Neural progenitor cell (in vitro differentiated cells): ENCODE data around the gene AFF3. TPM values are rescaled to one million over a fixed set of nuclear protein-coding genes. Genes with fewer than 3 reads are reported as not detected.

Source experiments
- DNase-seq: peaks from one replicate; pipeline ENCODE4 v3.0.0-alpha.2; 2016; ENCODE audit warnings: low spot score
- H2AFZ ChIP-seq: fragments of 200-600 bp; sonication (generic); replicated peaks from 2 replicates; pipeline ENCODE4 v1.6.1; 2016; ENCODE audit warnings: antibody characterized with exemption
- H3F3A ChIP-seq: fragments of 200-600 bp; sonication (generic); 2 replicates; pipeline ENCODE4 v1.6.1; 2016; ENCODE audit warnings: antibody characterized with exemption, low read depth
- H3K27ac ChIP-seq: fragments of 200-600 bp; sonication (generic); 2 replicates; pipeline ENCODE4 v1.5.1; 2016; ENCODE audit warnings: mild to moderate bottlenecking
- H3K27me3 ChIP-seq: fragments of 200-600 bp; sonication (generic); 2 replicates; pipeline ENCODE4 v1.6.1; 2016; ENCODE audit warnings: mild to moderate bottlenecking, moderate library complexity
- H3K36me3 ChIP-seq: fragments of 200-600 bp; sonication (generic); 2 replicates; pipeline ENCODE4 v1.5.1; 2016
- H3K4me1 ChIP-seq: fragments of 200-600 bp; sonication (generic); 2 replicates; pipeline ENCODE4 v1.6.1; 2016; ENCODE audit warnings: mixed run types
- H3K4me2 ChIP-seq: fragments of 200-600 bp; sonication (generic); 2 replicates; pipeline ENCODE4 v1.6.1; 2016
- H3K4me3 ChIP-seq: fragments of 200-600 bp; sonication (generic); 2 replicates; pipeline ENCODE4 v1.5.1; 2016
- H3K79me2 ChIP-seq: fragments of 200-600 bp; sonication (generic); 2 replicates; pipeline ENCODE4 v1.6.1; 2016; ENCODE audit warnings: low read depth
- H3K9ac ChIP-seq: fragments of 200-600 bp; sonication (generic); 2 replicates; pipeline ENCODE4 v1.6.1; 2016
- H3K9me3 ChIP-seq: fragments of 200-600 bp; sonication (generic); 2 replicates; pipeline ENCODE4 v1.5.1; 2016; ENCODE audit warnings: low read depth
- H4K20me1 ChIP-seq: fragments of 200-600 bp; sonication (generic); 2 replicates; pipeline ENCODE4 v1.6.1; 2016; ENCODE audit warnings: low read depth
- H3K27ac Mint-ChIP-seq: 3 replicates; pipeline ENCODE4 v1.8.0; 2021; ENCODE audit warnings: mixed read lengths
- H3K27me3 Mint-ChIP-seq: 2 replicates; pipeline ENCODE4 v1.8.0; 2022; ENCODE audit warnings: low read depth, mild to moderate bottlenecking, inconsistent platforms, moderate library complexity, mixed read lengths; ENCODE audit not compliant: insufficient read depth
- H3K36me3 Mint-ChIP-seq: 3 replicates; pipeline ENCODE4 v1.8.0; 2021; ENCODE audit warnings: mixed read lengths
- H3K4me1 Mint-ChIP-seq: 3 replicates; pipeline ENCODE4 v1.8.0; 2021; ENCODE audit warnings: mixed read lengths
- H3K4me3 Mint-ChIP-seq: 3 replicates; pipeline ENCODE4 v1.8.0; 2021; ENCODE audit warnings: mild to moderate bottlenecking, moderate library complexity, mixed read lengths
- H3K9me3 Mint-ChIP-seq: 3 replicates; pipeline ENCODE4 v1.8.0; 2020; ENCODE audit warnings: mixed read lengths
- CTCF ChIP-seq: fragments of 200-600 bp; sonication (generic); IDR thresholded peaks from 2 replicates; pipeline ENCODE4 v1.5.1; 2017; ENCODE audit warnings: antibody characterized with exemption, mild to moderate bottlenecking
- EZH2 ChIP-seq: fragments of 200-600 bp; sonication (generic); IDR thresholded peaks from 2 replicates; pipeline ENCODE4 v1.6.1; 2017; ENCODE audit warnings: antibody characterized with exemption, mild to moderate bottlenecking, moderate library complexity
- EZH2phosphoT487 ChIP-seq: fragments of 200-600 bp; sonication (generic); IDR thresholded peaks from 2 replicates; pipeline ENCODE4 v1.6.1; 2017; ENCODE audit warnings: antibody characterized with exemption
- total RNA-seq: library from RNA; depleted of rRNA; stranded (reverse); fragments of >200 nt; gene quantifications from 2 replicates; pipeline ENCODE4 v1.2.3, GENCODE V29; 2015; ENCODE audit warnings: low replicate concordance

AFF3 gene
- total RNA-seq, 1 donor from 2014 or later, result 0.26 TPM

- peaks cover 10% of the 10 kb centered on the region for H3K36me3 Mint-ChIP-seq
- Histone ChIP-seq H3K27me3 (no peaks in the 10 kb centered on the region), H2AFZ (no peak overlapping the region), H3K9ac (no peak overlapping the region), H3K4me3 (no peak overlapping the region), H3K9me3 (no peaks in the 10 kb centered on the region), H3K4me2 (no peak overlapping the region), H4K20me1 (no peaks in the 10 kb centered on the region), H3F3A (peaks cover 6% of the 10 kb centered on the region), H3K79me2 (no peaks in the 10 kb centered on the region), H3K27ac (no peak overlapping the region), H3K4me1 (peaks cover 30% of the 10 kb centered on the region), H3K36me3 (no peaks in the 10 kb centered on the region)
- H3K9me3 Mint-ChIP-seq, result peaks cover 2% of the 10 kb centered on the region
- H3K27ac Mint-ChIP-seq, result no peak overlapping the region
- TF ChIP-seq EZH2phosphoT487, result no peak
- TF ChIP-seq EZH2, result no peak
- H3K27me3 Mint-ChIP-seq, result peaks cover 2% of the 10 kb centered on the region
- DNase-seq, result no peak
- peaks cover 36% of the 10 kb centered on the region for H3K4me1 Mint-ChIP-seq
- no peak overlapping the region for H3K4me3 Mint-ChIP-seq
Measured at GRCh38 chr2:99982744-99983143, 159.6 kb downstream of the AFF3 start.

- Histone ChIP-seq H3K27ac (no peak overlapping the region), H2AFZ (no peak overlapping the region), H3F3A (peaks cover 6% of the 10 kb centered on the region), H3K27me3 (no peaks in the 10 kb centered on the region), H3K9me3 (no peaks in the 10 kb centered on the region), H3K36me3 (no peaks in the 10 kb centered on the region), H3K4me2 (no peak overlapping the region), H4K20me1 (no peaks in the 10 kb centered on the region), H3K79me2 (no peaks in the 10 kb centered on the region), H3K4me3 (no peak overlapping the region), H3K9ac (no peak overlapping the region), H3K4me1 (peaks cover 28% of the 10 kb centered on the region)
- H3K9me3 Mint-ChIP-seq, result peaks cover 2% of the 10 kb centered on the region
- H3K4me1 Mint-ChIP-seq, result peaks cover 29% of the 10 kb centered on the region
- H3K27me3 Mint-ChIP-seq, result peaks cover 5% of the 10 kb centered on the region
- peaks cover 11% of the 10 kb centered on the region for H3K36me3 Mint-ChIP-seq
- DNase-seq, result no peak
- H3K27ac Mint-ChIP-seq, result no peak overlapping the region
- TF ChIP-seq EZH2 (no peak), CTCF (no peak), EZH2phosphoT487 (no peak)
- H3K4me3 Mint-ChIP-seq, result no peak overlapping the region
Measured at GRCh38 chr2:99981840-99982239, 160.6 kb downstream of the AFF3 start.

GRCh38 chr2:99980176-99980575 is 162.2 kb downstream of the AFF3 start:
- Mint-ChIP-seq H3K4me1 (peaks cover 19% of the 10 kb centered on the region), H3K9me3 (peaks cover 2% of the 10 kb centered on the region), H3K27ac (no peak overlapping the region), H3K4me3 (no peak overlapping the region), H3K27me3 (peaks cover 8% of the 10 kb centered on the region), H3K36me3 (peaks cover 11% of the 10 kb centered on the region)
- H3F3A ChIP-seq, result peaks cover 6% of the 10 kb centered on the region
- no peaks in the 10 kb centered on the region for H3K27me3 ChIP-seq
- H3K4me3 ChIP-seq, result no peak overlapping the region
- H3K9me3 ChIP-seq, result no peaks in the 10 kb centered on the region
- H3K4me1 ChIP-seq, result peaks cover 19% of the 10 kb centered on the region
- DNase-seq, result no peak
- no peak overlapping the region for H3K4me2 ChIP-seq
- H2AFZ ChIP-seq, result no peak overlapping the region
- no peaks in the 10 kb centered on the region for H4K20me1 ChIP-seq
- no peak overlapping the region for H3K9ac ChIP-seq
- TF ChIP-seq CTCF (no peak), EZH2 (no peak), EZH2phosphoT487 (no peak)
- H3K36me3 ChIP-seq, result no peaks in the 10 kb centered on the region
- H3K79me2 ChIP-seq, result no peaks in the 10 kb centered on the region
- H3K27ac ChIP-seq, result no peak overlapping the region

- no peak for DNase-seq
- no peak overlapping the region for H3K27ac ChIP-seq
- Mint-ChIP-seq H3K27me3 (peaks cover 12% of the 10 kb centered on the region), H3K4me3 (no peak overlapping the region), H3K9me3 (peaks cover 2% of the 10 kb centered on the region), H3K36me3 (peaks cover 11% of the 10 kb centered on the region), H3K4me1 (peaks cover 22% of the 10 kb centered on the region), H3K27ac (no peak overlapping the region)
- no peaks in the 10 kb centered on the region for H3K36me3 ChIP-seq
- H4K20me1 ChIP-seq, result peaks cover 12% of the 10 kb centered on the region
- no peaks in the 10 kb centered on the region for H3K79me2 ChIP-seq
- no peaks in the 10 kb centered on the region for H3K9me3 ChIP-seq
- peaks cover 8% of the 10 kb centered on the region for H3F3A ChIP-seq
- H3K4me2 ChIP-seq, result no peak overlapping the region
- peaks cover 6% of the 10 kb centered on the region for H3K27me3 ChIP-seq
- no peak overlapping the region for H2AFZ ChIP-seq
- TF ChIP-seq EZH2phosphoT487 (no peak), CTCF (no peak), EZH2 (no peak)
- H3K4me1 ChIP-seq, result peaks cover 22% of the 10 kb centered on the region
- no peak overlapping the region for H3K9ac ChIP-seq
- no peak overlapping the region for H3K4me3 ChIP-seq
Measured at GRCh38 chr2:99977966-99978365, 164.4 kb downstream of the AFF3 start.
